Coronary artery (tissue), 2 donors: ENCODE data around the gene IMPA2.
"Not testable (repeated sequence)": the region's sequence is repeated elsewhere in the genome, so short reads cannot be mapped to it uniquely, and the experiment has no call there.

ENCODE experiments used
- DNase-seq: peaks from one replicate; pipeline ENCODE4 v3.0.0-alpha.2; 2017; ENCODE audit warnings: low spot score
- H3K27ac ChIP-seq, 2 donors: fragments of 200-600 bp; sonication (generic); one replicate each; pipeline ENCODE4 v1.5.1; 2016 to 2019
- H3K4me3 ChIP-seq: fragments of 200-600 bp; sonication (generic); 2 replicates; pipeline ENCODE4 v1.5.1; 2016; ENCODE audit warnings: mild to moderate bottlenecking, moderate library complexity
- TF ChIP-seq, protein P1 (sequence below): fragments of 200-600 bp; sonication (generic); IDR thresholded peaks from one replicate; pipeline ENCODE4 v1.5.1; 2019; ENCODE audit warnings: antibody characterized with exemption

The IMPA2 gene

DNA sequence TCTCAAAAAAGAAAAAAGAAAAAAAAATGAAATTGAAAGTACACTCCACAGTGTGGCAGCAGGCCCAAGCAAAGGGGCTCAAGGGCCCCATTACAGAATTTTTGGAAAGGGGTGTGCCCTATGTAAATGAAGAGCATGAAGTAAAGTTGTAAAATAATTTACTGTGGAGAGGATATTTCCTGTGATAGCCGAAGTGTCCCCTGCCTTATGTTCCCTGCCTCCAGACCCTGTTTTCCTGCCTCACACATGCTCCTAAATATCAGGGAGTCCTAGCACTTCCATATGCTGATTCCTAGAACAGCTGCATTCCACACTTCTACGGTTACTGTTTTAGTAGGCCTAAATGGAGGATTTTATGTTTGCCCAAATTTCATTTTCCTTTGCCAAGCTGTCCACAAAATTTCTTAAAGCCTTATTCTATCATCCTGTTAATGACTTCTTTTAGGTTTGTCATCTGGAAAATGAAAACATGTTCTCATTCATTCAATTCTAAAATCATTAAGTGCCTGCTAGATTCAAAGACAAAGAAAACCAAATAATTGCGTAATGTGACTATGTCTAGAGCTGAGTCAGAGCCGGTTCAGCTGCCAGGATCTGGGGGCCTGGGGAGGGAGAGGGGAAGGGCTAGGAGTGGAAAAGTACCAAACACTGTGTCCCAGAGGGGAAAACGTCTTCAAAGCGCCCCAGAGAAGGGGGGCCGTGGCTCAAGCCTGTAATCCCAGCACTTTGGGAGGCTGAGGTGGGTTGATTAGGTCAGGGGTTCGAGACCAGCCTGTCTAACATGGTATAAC, 25.9 kb upstream of the IMPA2 start:
- DNase-seq = no peak

DNA sequence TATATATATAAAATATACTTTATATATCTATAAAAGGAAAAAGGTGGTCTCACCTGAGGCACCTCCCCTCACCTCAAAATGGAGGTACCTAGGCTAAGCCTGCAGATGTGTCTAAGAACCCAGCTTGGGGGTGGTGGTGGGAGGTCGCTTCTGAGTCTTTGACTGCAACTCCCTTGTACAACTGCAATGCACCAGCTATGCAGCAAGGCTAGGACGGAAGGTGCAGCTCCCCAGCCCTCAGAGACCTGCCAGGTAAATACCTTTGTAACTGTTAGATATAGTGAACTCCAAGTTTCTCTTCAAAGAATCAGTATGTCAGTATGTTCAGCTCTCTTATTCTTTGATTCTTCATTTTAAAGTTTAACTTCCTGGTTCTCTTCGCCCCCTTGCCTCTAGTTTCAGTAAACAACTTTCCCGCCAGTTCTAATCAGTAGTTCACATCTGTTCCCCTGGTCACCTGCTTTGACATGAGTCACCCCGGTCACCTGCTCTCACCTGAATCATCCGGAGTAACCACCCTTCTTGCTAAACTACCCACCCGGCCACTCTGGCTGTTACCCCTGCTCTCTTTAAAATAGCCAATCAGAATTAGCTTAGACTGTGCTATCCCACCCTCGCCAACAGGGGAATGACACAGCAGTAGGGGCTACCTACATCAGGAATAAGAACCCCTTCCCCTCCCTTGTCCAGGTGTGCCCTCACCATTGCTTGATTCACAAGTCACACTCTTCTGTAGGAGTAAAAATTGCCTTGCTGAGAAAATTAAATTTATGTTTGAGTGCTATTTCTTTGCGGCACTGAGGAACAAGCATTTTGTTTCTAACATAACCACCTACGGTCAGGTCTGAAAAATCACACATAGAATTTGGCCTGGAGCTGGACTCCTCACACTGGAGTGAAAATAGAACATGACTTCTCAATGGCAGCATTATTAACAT, 24.7 kb upstream of the IMPA2 start:
- TF ChIP-seq, protein P1, sequence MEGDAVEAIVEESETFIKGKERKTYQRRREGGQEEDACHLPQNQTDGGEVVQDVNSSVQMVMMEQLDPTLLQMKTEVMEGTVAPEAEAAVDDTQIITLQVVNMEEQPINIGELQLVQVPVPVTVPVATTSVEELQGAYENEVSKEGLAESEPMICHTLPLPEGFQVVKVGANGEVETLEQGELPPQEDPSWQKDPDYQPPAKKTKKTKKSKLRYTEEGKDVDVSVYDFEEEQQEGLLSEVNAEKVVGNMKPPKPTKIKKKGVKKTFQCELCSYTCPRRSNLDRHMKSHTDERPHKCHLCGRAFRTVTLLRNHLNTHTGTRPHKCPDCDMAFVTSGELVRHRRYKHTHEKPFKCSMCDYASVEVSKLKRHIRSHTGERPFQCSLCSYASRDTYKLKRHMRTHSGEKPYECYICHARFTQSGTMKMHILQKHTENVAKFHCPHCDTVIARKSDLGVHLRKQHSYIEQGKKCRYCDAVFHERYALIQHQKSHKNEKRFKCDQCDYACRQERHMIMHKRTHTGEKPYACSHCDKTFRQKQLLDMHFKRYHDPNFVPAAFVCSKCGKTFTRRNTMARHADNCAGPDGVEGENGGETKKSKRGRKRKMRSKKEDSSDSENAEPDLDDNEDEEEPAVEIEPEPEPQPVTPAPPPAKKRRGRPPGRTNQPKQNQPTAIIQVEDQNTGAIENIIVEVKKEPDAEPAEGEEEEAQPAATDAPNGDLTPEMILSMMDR = no peak
- Histone ChIP-seq H3K4me3 (no peak overlapping the region), H3K27ac (no peak overlapping the region)
- no peak for DNase-seq

More for the DNA sequence above, 25.9 kb upstream of the IMPA2 start:
- Histone ChIP-seq H3K27ac (peak overlapping the region in 1 of 2 donors; percentile 50), H3K4me3 (no peak overlapping the region)
- TF ChIP-seq, protein P1 = no peak

DNA sequence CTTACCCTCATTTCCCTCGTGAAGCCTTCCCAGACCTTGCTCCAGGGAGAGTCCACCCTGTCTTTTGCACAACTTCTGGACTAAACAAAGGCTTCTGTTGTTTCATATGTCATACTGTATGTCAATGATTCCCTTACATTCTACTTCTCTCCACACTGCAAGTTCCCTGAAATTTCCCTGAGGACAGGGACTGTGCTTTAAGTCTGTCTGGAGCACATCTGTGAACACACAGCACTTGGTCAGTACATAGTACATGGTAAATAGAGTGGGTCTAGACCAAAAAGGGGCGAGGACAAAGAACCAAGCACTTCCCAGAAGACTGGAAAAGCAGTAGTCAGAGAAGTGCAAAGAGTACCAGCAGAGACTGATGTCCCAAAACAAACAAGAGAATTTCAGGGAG, 23.7 kb upstream of the IMPA2 start:
- no peak for DNase-seq
- Histone ChIP-seq H3K4me3 (no peak overlapping the region), H3K27ac (no peak overlapping the region)
- TF ChIP-seq, protein P1 = no peak

DNA sequence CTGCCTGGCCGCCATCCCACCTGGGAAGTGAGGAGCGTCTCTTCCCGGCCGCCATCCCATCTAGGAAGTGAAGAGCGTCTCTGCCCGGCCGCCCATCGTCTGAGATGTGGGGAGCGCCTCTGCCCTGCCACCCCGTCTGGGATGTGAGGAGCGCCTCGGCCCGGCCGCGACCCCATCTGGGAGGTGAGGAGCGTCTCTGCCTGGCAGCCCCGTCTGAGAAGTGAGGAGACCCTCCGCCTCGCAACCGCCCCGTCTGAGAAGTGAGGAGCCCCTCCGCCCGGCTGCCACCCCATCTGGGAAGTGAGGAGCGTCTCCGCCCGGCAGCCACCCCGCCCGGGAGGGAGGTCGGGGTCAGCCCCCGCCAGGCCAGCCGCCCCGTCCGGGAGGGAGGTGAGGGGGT, 21.7 kb upstream of the IMPA2 start:
- H3K27ac ChIP-seq, DNase-seq, H3K4me3 ChIP-seq: not testable (repeated sequence)

DNA sequence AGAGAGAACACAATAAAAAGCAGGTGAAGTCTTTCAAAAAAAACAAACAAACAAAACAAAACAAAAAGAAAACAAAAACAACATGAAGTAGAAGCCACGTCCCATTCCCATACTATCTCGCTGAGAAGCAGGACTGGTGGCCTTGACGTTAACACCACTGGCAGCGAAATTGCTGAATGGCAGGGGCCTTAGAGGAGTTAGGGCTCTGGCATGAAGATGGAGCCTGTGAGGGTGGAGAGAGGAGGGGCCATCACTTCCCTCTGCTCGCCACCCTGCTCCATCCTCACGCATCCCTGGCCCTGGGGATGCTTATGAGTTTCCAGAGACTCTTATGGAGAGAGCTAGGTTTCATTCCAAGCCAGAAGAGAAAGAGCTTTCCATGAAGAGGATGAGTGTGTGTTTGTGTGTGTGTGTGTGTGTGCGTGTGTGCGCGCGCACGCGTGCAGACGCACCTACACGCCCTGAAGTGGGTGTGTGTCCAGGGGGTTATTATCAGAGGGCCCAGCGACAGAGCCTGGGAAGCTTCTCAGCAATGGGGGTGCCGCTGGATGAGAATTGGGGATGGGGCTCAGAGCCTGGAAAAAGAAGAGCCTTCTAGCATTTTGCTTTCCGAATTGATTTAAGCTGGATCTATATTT, 20.4 kb upstream of the IMPA2 start:
- TF ChIP-seq, protein P1 = no peak
- DNase-seq = no peak
- no peak overlapping the region for H3K4me3 ChIP-seq
- no peak overlapping the region for H3K27ac ChIP-seq

DNA sequence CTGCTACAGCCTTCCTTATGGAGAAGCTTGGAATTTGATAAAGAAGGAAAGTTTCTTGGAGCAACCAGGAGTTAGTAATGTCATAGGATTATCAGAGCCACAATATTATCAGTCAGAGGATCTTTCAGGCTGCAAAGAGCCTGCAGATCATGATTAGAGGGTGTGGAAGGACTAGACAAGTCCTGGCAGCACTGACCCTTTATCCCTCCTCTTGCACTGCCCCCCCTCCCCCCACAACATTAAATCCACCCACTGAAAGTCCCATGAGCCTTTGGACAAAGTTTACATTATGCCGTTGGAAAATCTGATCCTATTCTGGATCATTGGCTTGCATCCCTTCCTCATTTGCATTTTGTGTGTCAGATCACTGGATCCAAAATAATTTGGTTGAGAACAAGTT, 18.7 kb upstream of the IMPA2 start:
- TF ChIP-seq, protein P1 = no peak
- DNase-seq = no peak
- Histone ChIP-seq H3K27ac (no peak overlapping the region), H3K4me3 (no peak overlapping the region)

DNA sequence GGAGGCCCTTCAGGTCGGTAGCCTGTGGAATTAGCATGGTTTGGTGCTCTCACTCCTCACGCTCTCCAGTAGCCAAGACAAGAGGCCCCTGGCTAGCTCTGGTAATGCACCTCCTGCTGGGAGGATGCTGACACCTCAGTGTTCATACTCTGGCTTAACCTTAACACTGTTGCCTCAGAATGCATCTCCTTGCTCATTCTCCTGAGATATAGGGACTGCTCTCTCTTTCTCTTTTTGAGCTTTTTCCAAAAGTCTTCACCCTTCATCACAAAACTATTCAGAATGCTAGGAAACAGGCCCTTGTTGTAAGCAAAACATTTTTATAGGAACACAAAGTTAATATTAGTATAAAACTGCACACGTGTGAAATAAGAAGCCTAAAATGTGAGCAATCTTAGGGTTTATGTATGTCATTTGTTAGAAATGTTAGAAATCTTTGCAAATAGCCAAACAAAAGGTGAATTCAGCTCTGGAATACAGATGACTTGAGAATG, 17.3 kb upstream of the IMPA2 start:
- H3K4me3 ChIP-seq = no peak overlapping the region
- H3K27ac ChIP-seq = no peak overlapping the region
- TF ChIP-seq, protein P1 = no peak
- no peak for DNase-seq
